HEK293T (cell line): ENCODE data around the gene NBEA.
"Not testable (repeated sequence)": the region's sequence is repeated elsewhere in the genome, so short reads cannot be mapped to it uniquely, and the experiment has no call there.

ENCODE experiments used
- BHLHE40 ChIP-seq: fragments of 450-650 bp; IDR thresholded peaks from 2 replicates; pipeline ENCODE4 v1.6.1; 2016; ENCODE audit warnings: mild to moderate bottlenecking, moderate library complexity, borderline replicate concordance
- ELF4 ChIP-seq: fragments of 450-650 bp; IDR thresholded peaks from 2 replicates; pipeline ENCODE4 v1.6.1; 2017; ENCODE audit warnings: antibody characterized with exemption
- FOXA1 ChIP-seq: fragments of 450-650 bp; IDR thresholded peaks from 2 replicates; pipeline ENCODE4 v1.6.1; 2016; ENCODE audit warnings: mild to moderate bottlenecking
- FOXM1 ChIP-seq: fragments of 450-650 bp; IDR thresholded peaks from 2 replicates; pipeline ENCODE4 v1.6.1; 2017; ENCODE audit warnings: mild to moderate bottlenecking, borderline replicate concordance
- L3MBTL2 ChIP-seq: fragments of 450-650 bp; conservative IDR thresholded peaks from 2 replicates; pipeline ENCODE4 v1.6.1; 2016; ENCODE audit warnings: mild to moderate bottlenecking
- NFRKB ChIP-seq: fragments of 450-650 bp; IDR thresholded peaks from 2 replicates; pipeline ENCODE4 v1.6.1; 2016; ENCODE audit warnings: mild to moderate bottlenecking, moderate library complexity
- SP1 ChIP-seq: fragments of 450-650 bp; IDR thresholded peaks from 2 replicates; pipeline ENCODE4 v1.6.1; 2017
- SUZ12 ChIP-seq: fragments of 450-650 bp; IDR thresholded peaks from 2 replicates; pipeline ENCODE4 v1.6.1; 2016; ENCODE audit warnings: mild to moderate bottlenecking
- TARDBP ChIP-seq: fragments of 450-650 bp; IDR thresholded peaks from 2 replicates; pipeline ENCODE4 v1.6.1; 2016

- not testable (repeated sequence) for TF ChIP-seq BHLHE40, TARDBP, NFRKB, L3MBTL2, SP1, ELF4, FOXM1, SUZ12, FOXA1
Measured at GRCh38 chr13:34969539-34969938, 27.5 kb downstream of the NBEA start.
